Left lung (tissue), 10 donors: ENCODE results near the gene MFSD6L. TPM values are rescaled to one million over a fixed set of nuclear protein-coding genes. Genes with fewer than 3 reads are reported as not detected.

Experiments
- ATAC-seq: fragments of 200-7000 bp; cut with Tn5 transposase; one replicate; pipeline ENCODE4 v1.9.1; 2020; ENCODE audit warnings: moderate library complexity
- DNase-seq, 4 donors: peaks; one replicate each; pipeline ENCODE4 v3.0.0-alpha.2; 2013 to 2020
- H3K27ac ChIP-seq, 2 donors: fragments of 200-600 bp; sonication (generic) in 1 of 2; one replicate each; pipeline versions ENCODE4 v1.5.0 to v1.8.0; 2020 to 2021
- H3K27me3 ChIP-seq, 2 donors: fragments of 200-600 bp; sonication (generic) in 1 of 2; one replicate each; pipeline versions ENCODE4 v1.5.0 to v1.8.0; 2020 to 2021
- H3K36me3 ChIP-seq, 2 donors: fragments of 200-600 bp; sonication (generic) in 1 of 2; one replicate each; pipeline versions ENCODE4 v1.5.0 to v1.8.0; 2020 to 2021
- H3K4me1 ChIP-seq, 2 donors: fragments of 200-600 bp; one replicate each; pipeline ENCODE4 v1.8.0; 2021
- H3K4me3 ChIP-seq, 2 donors: fragments of 200-600 bp; sonication (generic) in 1 of 2; one replicate each; pipeline versions ENCODE4 v1.5.0 to v1.8.0; 2020 to 2021; ENCODE audit warnings: mild to moderate bottlenecking in 1 of 2
- H3K9me3 ChIP-seq, 2 donors: fragments of 200-600 bp; sonication (generic) in 1 of 2; one replicate each; pipeline versions ENCODE4 v1.5.0 to v1.8.0; 2020 to 2021
- intact Hi-C, 2 donors: fragments of 100-400 bp; cut with DNase I; formaldehyde crosslinking; loops; one replicate each; pipeline versions ENCODE4 v1.11.2 to v1.14.2; 2022
- polyA plus RNA-seq, 6 donors: library from polyadenylated mRNA; unstranded; fragments of 120-200 nt; gene quantifications; one replicate each; pipeline ENCODE4 v1.2.1, GENCODE V29; 2013; ENCODE audit not compliant: insufficient read length in 6 of 6
- total RNA-seq, 2 donors: library from RNA; stranded (reverse); fragmentation: NEBNext Ultra II Directional; extraction: Animal tissue kit (Norgen Biotek cat#: 25700); gene quantifications; one replicate each; pipeline ENCODE4 v1.2.1, GENCODE V29; 2021
- TF ChIP-seq, protein P1 (sequence below), 2 donors: fragments of 200-600 bp; sonication (generic) in 1 of 2; IDR thresholded peaks; one replicate each; pipeline versions ENCODE4 v1.5.0 to v1.8.0; 2021; ENCODE audit warnings: antibody characterized with exemption in 2 of 2
- donor health status: DM: no; HTN: yes; CAD: no.
- donor health status: DM: no; HTN: no; CAD: no.

Gene MFSD6L
- total and polyA plus RNA-seq, 8 donors: 0.30 to 1.6 (median 0.65) TPM

DNA sequence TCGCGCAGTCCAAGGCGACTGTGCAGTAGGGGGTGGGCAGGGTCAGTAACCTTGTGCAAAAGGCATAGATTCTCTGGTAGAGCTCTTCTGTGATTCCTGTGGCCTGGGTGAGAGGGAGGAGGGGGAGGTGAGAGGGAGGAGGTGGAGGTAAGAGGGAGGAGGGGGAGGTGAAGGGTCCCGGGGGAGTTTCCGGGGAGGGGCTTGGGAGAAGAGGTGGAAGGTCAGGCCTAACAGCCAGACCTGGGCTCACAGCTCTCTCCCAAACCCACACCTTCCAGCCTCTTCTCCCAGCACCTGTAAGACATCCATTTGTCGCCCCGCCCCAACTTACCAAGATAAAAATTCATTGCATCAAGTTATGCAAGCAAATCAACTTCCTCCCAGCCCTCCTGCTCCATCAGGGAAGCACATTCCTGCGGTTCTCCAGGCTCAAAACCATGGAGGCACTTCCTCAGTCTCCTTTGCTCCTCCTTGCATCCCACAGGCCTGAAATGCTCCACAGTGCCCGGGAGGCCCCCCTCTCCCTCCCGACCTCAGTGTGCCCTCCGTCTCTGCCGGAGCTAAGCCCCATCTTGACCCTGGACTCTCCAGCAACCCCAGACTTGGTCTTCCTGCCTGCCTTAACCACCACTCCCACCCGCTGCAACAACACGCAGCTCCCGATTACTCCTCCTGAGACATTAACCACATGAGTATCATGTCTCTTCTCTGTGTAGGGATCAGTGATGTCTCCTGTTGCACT is 37.8 kb upstream of the MFSD6L start:
- H3K9me3 ChIP-seq: no peaks in the 10 kb centered on the region
- ATAC-seq: no peak
- no peaks in the 10 kb centered on the region for H3K4me1 ChIP-seq
- intact Hi-C loops: no loop called here
- no peak overlapping the region for H3K4me3 ChIP-seq
- DNase-seq: no peak
- H3K27ac ChIP-seq: no peak overlapping the region
- TF ChIP-seq, protein P1, sequence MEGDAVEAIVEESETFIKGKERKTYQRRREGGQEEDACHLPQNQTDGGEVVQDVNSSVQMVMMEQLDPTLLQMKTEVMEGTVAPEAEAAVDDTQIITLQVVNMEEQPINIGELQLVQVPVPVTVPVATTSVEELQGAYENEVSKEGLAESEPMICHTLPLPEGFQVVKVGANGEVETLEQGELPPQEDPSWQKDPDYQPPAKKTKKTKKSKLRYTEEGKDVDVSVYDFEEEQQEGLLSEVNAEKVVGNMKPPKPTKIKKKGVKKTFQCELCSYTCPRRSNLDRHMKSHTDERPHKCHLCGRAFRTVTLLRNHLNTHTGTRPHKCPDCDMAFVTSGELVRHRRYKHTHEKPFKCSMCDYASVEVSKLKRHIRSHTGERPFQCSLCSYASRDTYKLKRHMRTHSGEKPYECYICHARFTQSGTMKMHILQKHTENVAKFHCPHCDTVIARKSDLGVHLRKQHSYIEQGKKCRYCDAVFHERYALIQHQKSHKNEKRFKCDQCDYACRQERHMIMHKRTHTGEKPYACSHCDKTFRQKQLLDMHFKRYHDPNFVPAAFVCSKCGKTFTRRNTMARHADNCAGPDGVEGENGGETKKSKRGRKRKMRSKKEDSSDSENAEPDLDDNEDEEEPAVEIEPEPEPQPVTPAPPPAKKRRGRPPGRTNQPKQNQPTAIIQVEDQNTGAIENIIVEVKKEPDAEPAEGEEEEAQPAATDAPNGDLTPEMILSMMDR (IDR thresholded peaks at IDR 0.05): no peak
- H3K27me3 ChIP-seq: peaks cover 0 to 70% of the 10 kb centered on the region in 2 donors
- no peaks in the 10 kb centered on the region for H3K36me3 ChIP-seq

- DNase-seq (no peak), ATAC-seq (no peak)
- intact Hi-C loops: no loop called here
- Histone ChIP-seq H3K4me3 (no peak overlapping the region), H3K4me1 (no peaks in the 10 kb centered on the region), H3K36me3 (no peaks in the 10 kb centered on the region), H3K9me3 (no peaks in the 10 kb centered on the region), H3K27ac (no peak overlapping the region), H3K27me3 (peaks cover 0 to 82% of the 10 kb centered on the region in 2 donors)
- TF ChIP-seq, protein P1 (IDR thresholded peaks at IDR 0.05): no peak
Observed at GRCh38 chr17:8835631-8836364, 36.6 kb upstream of the MFSD6L start.

DNA sequence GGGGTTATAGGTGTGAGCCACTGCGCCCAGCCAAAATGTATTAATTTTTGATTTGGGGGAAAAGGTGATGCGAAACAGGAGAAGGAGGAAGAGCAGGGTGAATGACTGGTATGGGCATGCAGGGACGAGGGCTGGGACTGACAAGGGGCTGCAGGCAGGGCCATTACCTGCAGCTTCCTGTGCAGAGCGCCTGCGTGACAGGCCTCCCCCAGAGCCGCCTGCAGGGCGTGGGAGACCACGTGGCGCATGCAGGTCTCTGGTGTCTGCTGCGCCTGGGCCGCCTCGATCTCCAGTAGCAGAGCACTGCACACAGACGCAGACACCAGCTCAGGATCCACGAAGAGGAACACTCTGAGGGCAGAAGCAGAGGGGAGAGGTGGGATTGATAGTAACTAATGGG is 35.9 kb upstream of the MFSD6L start:
- DNase-seq (no peak), ATAC-seq (no peak)
- no peaks in the 10 kb centered on the region for H3K9me3 ChIP-seq
- H3K4me3 ChIP-seq: no peak overlapping the region
- H3K4me1 ChIP-seq: no peaks in the 10 kb centered on the region
- no peak overlapping the region for H3K27ac ChIP-seq
- TF ChIP-seq, protein P1 (IDR thresholded peaks at IDR 0.05): no peak
- H3K27me3 ChIP-seq: peaks cover 0 to 89% of the 10 kb centered on the region in 2 donors
- H3K36me3 ChIP-seq: no peaks in the 10 kb centered on the region
- intact Hi-C loops: no loop called here

- H3K9me3 ChIP-seq: no peaks in the 10 kb centered on the region
- intact Hi-C loops: no loop called here
- H3K36me3 ChIP-seq: no peaks in the 10 kb centered on the region
- ATAC-seq (peak; percentile 31), DNase-seq (peak in 1 of 4 donors; percentile 88)
- no peak overlapping the region for H3K4me3 ChIP-seq
- TF ChIP-seq, protein P1 (IDR thresholded peaks at IDR 0.05): peak; percentile 18 to 58
- H3K27me3 ChIP-seq: peaks cover 0 to 93% of the 10 kb centered on the region in 2 donors
- no peaks in the 10 kb centered on the region for H3K4me1 ChIP-seq
- no peak overlapping the region for H3K27ac ChIP-seq
Observed at GRCh38 chr17:8832711-8833352, 33.7 kb upstream of the MFSD6L start.
